Neural progenitor cell (in vitro differentiated cells): ENCODE results near the gene EVC. TPM values are rescaled to one million over a fixed set of nuclear protein-coding genes. Genes with fewer than 3 reads are reported as not detected.
"Not testable (repeated sequence)": the region's sequence is repeated elsewhere in the genome, so short reads cannot be mapped to it uniquely, and the experiment has no call there.

Source experiments
- DNase-seq: peaks from one replicate; pipeline ENCODE4 v3.0.0-alpha.2; 2016; ENCODE audit warnings: low spot score
- H2AFZ ChIP-seq: fragments of 200-600 bp; sonication (generic); replicated peaks from 2 replicates; pipeline ENCODE4 v1.6.1; 2016; ENCODE audit warnings: antibody characterized with exemption
- H3F3A ChIP-seq: fragments of 200-600 bp; sonication (generic); 2 replicates; pipeline ENCODE4 v1.6.1; 2016; ENCODE audit warnings: antibody characterized with exemption, low read depth
- H3K27ac ChIP-seq: fragments of 200-600 bp; sonication (generic); 2 replicates; pipeline ENCODE4 v1.5.1; 2016; ENCODE audit warnings: mild to moderate bottlenecking
- H3K27me3 ChIP-seq: fragments of 200-600 bp; sonication (generic); 2 replicates; pipeline ENCODE4 v1.6.1; 2016; ENCODE audit warnings: mild to moderate bottlenecking, moderate library complexity
- H3K36me3 ChIP-seq: fragments of 200-600 bp; sonication (generic); 2 replicates; pipeline ENCODE4 v1.5.1; 2016
- H3K4me1 ChIP-seq: fragments of 200-600 bp; sonication (generic); 2 replicates; pipeline ENCODE4 v1.6.1; 2016; ENCODE audit warnings: mixed run types
- H3K4me2 ChIP-seq: fragments of 200-600 bp; sonication (generic); 2 replicates; pipeline ENCODE4 v1.6.1; 2016
- H3K4me3 ChIP-seq: fragments of 200-600 bp; sonication (generic); 2 replicates; pipeline ENCODE4 v1.5.1; 2016
- H3K79me2 ChIP-seq: fragments of 200-600 bp; sonication (generic); 2 replicates; pipeline ENCODE4 v1.6.1; 2016; ENCODE audit warnings: low read depth
- H3K9ac ChIP-seq: fragments of 200-600 bp; sonication (generic); 2 replicates; pipeline ENCODE4 v1.6.1; 2016
- H3K9me3 ChIP-seq: fragments of 200-600 bp; sonication (generic); 2 replicates; pipeline ENCODE4 v1.5.1; 2016; ENCODE audit warnings: low read depth
- H4K20me1 ChIP-seq: fragments of 200-600 bp; sonication (generic); 2 replicates; pipeline ENCODE4 v1.6.1; 2016; ENCODE audit warnings: low read depth
- H3K27ac Mint-ChIP-seq: 3 replicates; pipeline ENCODE4 v1.8.0; 2021; ENCODE audit warnings: mixed read lengths
- H3K27me3 Mint-ChIP-seq: 2 replicates; pipeline ENCODE4 v1.8.0; 2022; ENCODE audit warnings: low read depth, mild to moderate bottlenecking, inconsistent platforms, moderate library complexity, mixed read lengths; ENCODE audit not compliant: insufficient read depth
- H3K36me3 Mint-ChIP-seq: 3 replicates; pipeline ENCODE4 v1.8.0; 2021; ENCODE audit warnings: mixed read lengths
- H3K4me1 Mint-ChIP-seq: 3 replicates; pipeline ENCODE4 v1.8.0; 2021; ENCODE audit warnings: mixed read lengths
- H3K4me3 Mint-ChIP-seq: 3 replicates; pipeline ENCODE4 v1.8.0; 2021; ENCODE audit warnings: mild to moderate bottlenecking, moderate library complexity, mixed read lengths
- H3K9me3 Mint-ChIP-seq: 3 replicates; pipeline ENCODE4 v1.8.0; 2020; ENCODE audit warnings: mixed read lengths
- EZH2 ChIP-seq: fragments of 200-600 bp; sonication (generic); IDR thresholded peaks from 2 replicates; pipeline ENCODE4 v1.6.1; 2017; ENCODE audit warnings: antibody characterized with exemption, mild to moderate bottlenecking, moderate library complexity
- EZH2phosphoT487 ChIP-seq: fragments of 200-600 bp; sonication (generic); IDR thresholded peaks from 2 replicates; pipeline ENCODE4 v1.6.1; 2017; ENCODE audit warnings: antibody characterized with exemption
- total RNA-seq: library from RNA; depleted of rRNA; stranded (reverse); fragments of >200 nt; gene quantifications from 2 replicates; pipeline ENCODE4 v1.2.3, GENCODE V29; 2015; ENCODE audit warnings: low replicate concordance
- TF ChIP-seq, protein P1 (sequence below): fragments of 200-600 bp; sonication (generic); IDR thresholded peaks from 2 replicates; pipeline ENCODE4 v1.5.1; 2017; ENCODE audit warnings: antibody characterized with exemption, mild to moderate bottlenecking

EVC gene
- total RNA-seq, 1 donor from 2014 or later, result 3.6 TPM

DNA sequence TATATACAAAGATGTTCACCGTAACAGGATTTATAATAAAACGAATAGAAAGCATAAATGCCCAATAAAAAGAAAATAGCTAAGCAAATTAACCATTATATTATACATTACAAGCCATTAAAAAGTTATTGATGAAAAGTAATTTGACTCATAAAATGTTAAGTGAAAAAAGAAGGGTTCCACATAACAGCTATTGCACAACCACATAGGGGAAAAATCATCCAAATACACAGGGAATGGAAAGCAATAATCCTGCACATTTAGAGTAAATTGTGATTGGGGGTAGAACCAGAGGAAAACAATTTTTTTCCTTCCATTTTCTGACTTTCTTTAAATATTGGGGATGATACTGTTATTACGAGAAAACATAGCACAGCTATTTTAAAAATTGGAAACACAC is 143.9 kb downstream of the EVC start:
- Mint-ChIP-seq H3K36me3 (peaks cover 13% of the 10 kb centered on the region), H3K27ac (no peak overlapping the region), H3K4me3 (no peak overlapping the region), H3K9me3 (no peaks in the 10 kb centered on the region), H3K4me1 (no peaks in the 10 kb centered on the region), H3K27me3 (peaks cover 3% of the 10 kb centered on the region)
- Histone ChIP-seq H3K4me1 (peaks cover 14% of the 10 kb centered on the region), H2AFZ (no peak overlapping the region), H3K36me3 (no peaks in the 10 kb centered on the region), H3F3A (peaks cover 10% of the 10 kb centered on the region), H3K27ac (no peak overlapping the region), H3K4me2 (no peak overlapping the region), H3K9me3 (no peaks in the 10 kb centered on the region), H3K79me2 (peaks cover 17% of the 10 kb centered on the region), H3K27me3 (no peaks in the 10 kb centered on the region), H3K9ac (no peak overlapping the region), H3K4me3 (no peak overlapping the region), H4K20me1 (peaks cover 36% of the 10 kb centered on the region)
- no peak for DNase-seq
- TF ChIP-seq EZH2, result no peak
- no peak for TF ChIP-seq EZH2phosphoT487

DNA sequence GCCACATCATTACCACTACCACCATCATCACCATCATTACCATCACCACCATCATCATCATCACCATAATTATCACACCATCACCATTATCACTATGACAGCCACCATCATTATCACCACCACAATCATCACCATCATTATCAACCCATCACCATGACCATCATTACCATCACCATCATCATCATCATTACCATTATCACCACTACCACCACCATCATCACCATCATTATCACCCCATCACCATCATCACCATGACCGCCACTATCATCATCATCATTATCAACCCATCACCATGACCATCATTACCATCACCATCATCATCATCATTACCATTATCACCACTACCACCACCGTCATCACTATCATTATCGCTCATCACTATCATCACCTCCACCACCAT is 145.4 kb downstream of the EVC start:
- H3K36me3 Mint-ChIP-seq, H3K27me3 ChIP-seq, H3K9me3 Mint-ChIP-seq, H3K27ac Mint-ChIP-seq, H3K36me3 ChIP-seq, H3K27me3 Mint-ChIP-seq, H3K4me1 Mint-ChIP-seq, H3K4me2 ChIP-seq, H3K27ac ChIP-seq, DNase-seq, H3K9ac ChIP-seq, H3K4me3 Mint-ChIP-seq, H3K9me3 ChIP-seq, H2AFZ ChIP-seq, H3F3A ChIP-seq, H3K4me3 ChIP-seq: not testable (repeated sequence)
- Histone ChIP-seq H4K20me1 (peaks cover 40% of the 10 kb centered on the region), H3K4me1 (peaks cover 14% of the 10 kb centered on the region), H3K79me2 (peaks cover 17% of the 10 kb centered on the region)

DNA sequence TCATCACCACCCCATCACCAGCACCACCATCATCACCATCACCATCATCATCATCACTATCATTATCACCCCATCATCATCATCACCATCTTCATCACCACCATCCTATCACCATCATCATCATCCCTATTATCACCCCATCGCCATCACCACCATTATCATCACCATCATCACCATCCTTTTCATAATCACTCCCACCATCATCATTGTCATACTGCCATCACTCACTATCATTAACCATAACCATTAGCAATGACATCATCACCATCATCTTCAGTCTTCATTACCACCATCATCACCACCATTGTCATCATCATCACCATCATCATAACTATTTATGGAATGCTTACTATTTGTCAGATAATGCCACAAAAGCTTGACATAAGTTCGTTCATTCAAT is 146.2 kb downstream of the EVC start:
- no peaks in the 10 kb centered on the region for H3K9me3 ChIP-seq

GRCh38 chr4:5858020-5858769 is 147.2 kb downstream of the EVC start:
- Histone ChIP-seq H2AFZ (no peak overlapping the region), H3K27ac (peak overlapping the region; percentile 43), H3K9me3 (no peaks in the 10 kb centered on the region), H3K9ac (no peak overlapping the region), H4K20me1 (peaks cover 44% of the 10 kb centered on the region), H3K4me2 (peak overlapping the region; percentile 52), H3F3A (peaks cover 10% of the 10 kb centered on the region), H3K36me3 (no peaks in the 10 kb centered on the region), H3K79me2 (peaks cover 17% of the 10 kb centered on the region), H3K27me3 (no peaks in the 10 kb centered on the region), H3K4me3 (no peak overlapping the region), H3K4me1 (peaks cover 14% of the 10 kb centered on the region)
- Mint-ChIP-seq H3K4me3 (no peak overlapping the region), H3K27ac (no peak overlapping the region), H3K27me3 (peaks cover 2% of the 10 kb centered on the region), H3K36me3 (peaks cover 9% of the 10 kb centered on the region), H3K4me1 (no peaks in the 10 kb centered on the region), H3K9me3 (no peaks in the 10 kb centered on the region)
- no peak for TF ChIP-seq EZH2phosphoT487
- TF ChIP-seq, protein P1, sequence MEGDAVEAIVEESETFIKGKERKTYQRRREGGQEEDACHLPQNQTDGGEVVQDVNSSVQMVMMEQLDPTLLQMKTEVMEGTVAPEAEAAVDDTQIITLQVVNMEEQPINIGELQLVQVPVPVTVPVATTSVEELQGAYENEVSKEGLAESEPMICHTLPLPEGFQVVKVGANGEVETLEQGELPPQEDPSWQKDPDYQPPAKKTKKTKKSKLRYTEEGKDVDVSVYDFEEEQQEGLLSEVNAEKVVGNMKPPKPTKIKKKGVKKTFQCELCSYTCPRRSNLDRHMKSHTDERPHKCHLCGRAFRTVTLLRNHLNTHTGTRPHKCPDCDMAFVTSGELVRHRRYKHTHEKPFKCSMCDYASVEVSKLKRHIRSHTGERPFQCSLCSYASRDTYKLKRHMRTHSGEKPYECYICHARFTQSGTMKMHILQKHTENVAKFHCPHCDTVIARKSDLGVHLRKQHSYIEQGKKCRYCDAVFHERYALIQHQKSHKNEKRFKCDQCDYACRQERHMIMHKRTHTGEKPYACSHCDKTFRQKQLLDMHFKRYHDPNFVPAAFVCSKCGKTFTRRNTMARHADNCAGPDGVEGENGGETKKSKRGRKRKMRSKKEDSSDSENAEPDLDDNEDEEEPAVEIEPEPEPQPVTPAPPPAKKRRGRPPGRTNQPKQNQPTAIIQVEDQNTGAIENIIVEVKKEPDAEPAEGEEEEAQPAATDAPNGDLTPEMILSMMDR, result peak; percentile 12
- peak; percentile 84 for DNase-seq

More for the DNA sequence above, 146.2 kb downstream of the EVC start:
- no peak overlapping the region for H2AFZ ChIP-seq
- H3K27me3 ChIP-seq, result no peaks in the 10 kb centered on the region
- no peak overlapping the region for H3K4me3 ChIP-seq
- H3K4me1 ChIP-seq, result peaks cover 14% of the 10 kb centered on the region
- H3K27ac ChIP-seq, result no peak overlapping the region
- peaks cover 17% of the 10 kb centered on the region for H3K79me2 ChIP-seq
- H3K27ac Mint-ChIP-seq, result no peak overlapping the region
- H4K20me1 ChIP-seq, result peaks cover 45% of the 10 kb centered on the region
- H3K36me3 ChIP-seq, result no peaks in the 10 kb centered on the region
- no peak for DNase-seq
- H3K4me1 Mint-ChIP-seq, result no peaks in the 10 kb centered on the region
- no peak for TF ChIP-seq EZH2phosphoT487
- TF ChIP-seq EZH2, result no peak
- TF ChIP-seq, protein P1, result no peak
- no peak overlapping the region for H3K4me2 ChIP-seq
- no peaks in the 10 kb centered on the region for H3K9me3 Mint-ChIP-seq
- no peak overlapping the region for H3K4me3 Mint-ChIP-seq
- peaks cover 9% of the 10 kb centered on the region for H3K36me3 Mint-ChIP-seq
- H3K27me3 Mint-ChIP-seq, result peaks cover 4% of the 10 kb centered on the region
- H3F3A ChIP-seq, result peaks cover 10% of the 10 kb centered on the region
- no peak overlapping the region for H3K9ac ChIP-seq
